IPS-18c (cell line): ENCODE measurements around the gene RACGAP1.

Experiments
- H3K4me3 ChIP-seq: 2 replicates; pipeline ENCODE4 v1.7.0; 2013; ENCODE audit warnings: low read depth, mild to moderate bottlenecking, low read length, moderate library complexity; ENCODE audit not compliant: insufficient read depth
- H3K9me3 ChIP-seq: one replicate; pipeline ENCODE4 v1.6.1; 2013; ENCODE audit warnings: mild to moderate bottlenecking, low read length, moderate library complexity; ENCODE audit not compliant: control insufficient read depth, insufficient read depth

The RACGAP1 gene

GRCh38 chr12:49946086-49946485, 79.2 kb downstream of the RACGAP1 start:
- peaks cover 2% of the 10 kb centered on the region for H3K9me3 ChIP-seq
- no peak overlapping the region for H3K4me3 ChIP-seq

GRCh38 chr12:49945394-49946080, 79.8 kb downstream of the RACGAP1 start:
- no peaks in the 10 kb centered on the region for H3K9me3 ChIP-seq
- H3K4me3 ChIP-seq, result peak overlapping the region; percentile 9; the same call in 1 of the 2 replicates

DNA sequence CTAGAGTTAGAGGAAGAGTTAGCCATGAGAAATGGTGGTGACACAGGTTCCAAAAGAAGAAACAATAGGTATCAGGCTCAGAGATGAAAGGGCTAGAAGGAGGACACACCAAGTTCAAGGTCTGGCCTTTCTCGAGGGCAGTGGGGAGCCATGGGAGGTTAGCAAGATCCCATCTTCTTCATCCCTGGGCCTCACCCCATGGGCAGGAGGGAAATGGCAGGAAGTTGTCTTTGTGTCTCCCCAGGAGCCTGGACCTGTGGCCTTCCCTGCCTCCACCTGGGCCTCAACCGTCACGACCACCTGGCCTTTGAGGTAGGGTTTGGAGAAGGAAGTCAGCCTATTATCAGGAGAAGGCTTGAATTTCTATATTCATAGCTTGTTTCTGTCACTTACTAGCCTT, 80.6 kb downstream of the RACGAP1 start:
- Histone ChIP-seq H3K9me3 (no peaks in the 10 kb centered on the region), H3K4me3 (no peak overlapping the region)

- Histone ChIP-seq H3K9me3 (no peaks in the 10 kb centered on the region), H3K4me3 (no peak overlapping the region)
Observed at GRCh38 chr12:49944046-49944445, 81.2 kb downstream of the RACGAP1 start.

GRCh38 chr12:49943625-49943960, 81.7 kb downstream of the RACGAP1 start:
- peak overlapping the region; percentile 20; the same call in 1 of the 2 replicates for H3K4me3 ChIP-seq

DNA sequence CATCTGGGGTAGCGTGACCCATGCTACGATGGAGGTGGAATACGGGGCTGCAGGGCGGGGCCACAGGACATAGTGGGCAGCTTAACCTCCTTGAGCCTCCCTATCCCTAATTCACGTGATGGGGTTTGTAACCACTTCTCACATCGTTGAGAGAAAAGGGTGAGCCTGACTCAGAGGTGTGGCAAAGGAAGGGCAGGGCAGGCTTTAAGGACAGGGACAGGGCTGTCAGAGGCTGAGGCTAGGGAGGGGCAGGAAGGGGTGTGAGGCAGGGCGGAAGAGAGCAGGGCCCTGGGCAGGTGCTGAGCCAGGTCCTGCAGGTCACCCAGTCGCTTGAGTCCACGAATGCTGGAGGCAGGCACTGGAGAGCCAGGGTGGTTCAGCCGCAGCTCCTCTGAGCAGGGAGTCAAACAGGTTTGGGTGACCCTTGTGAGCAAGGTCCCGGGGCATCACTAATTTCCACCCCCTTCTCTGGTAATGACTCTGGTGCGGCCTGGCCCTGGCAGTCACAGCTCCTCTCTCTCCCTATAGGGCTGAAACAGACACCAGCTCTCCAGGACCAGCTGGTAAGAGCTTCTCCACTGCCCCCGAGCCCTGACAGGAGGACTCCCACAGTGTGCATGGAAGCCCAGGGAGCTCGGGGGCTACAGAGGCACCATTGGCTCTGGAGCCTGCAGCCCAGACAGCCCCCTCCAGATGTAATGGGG, 82.2 kb downstream of the RACGAP1 start:
- Histone ChIP-seq H3K4me3 (peak overlapping the region; percentile 20; the same call in 1 of the 2 replicates), H3K9me3 (no peaks in the 10 kb centered on the region)

More at GRCh38 chr12:49943625-49943960, 81.7 kb downstream of the RACGAP1 start:
- H3K9me3 ChIP-seq, result no peaks in the 10 kb centered on the region

GRCh38 chr12:49942512-49942893, 82.8 kb downstream of the RACGAP1 start:
- H3K4me3 ChIP-seq, result no peak overlapping the region

GRCh38 chr12:49941556-49942511, 83.5 kb downstream of the RACGAP1 start:
- H3K9me3 ChIP-seq, result no peaks in the 10 kb centered on the region
- H3K4me3 ChIP-seq, result no peak overlapping the region

More at GRCh38 chr12:49942512-49942893, 82.8 kb downstream of the RACGAP1 start:
- no peaks in the 10 kb centered on the region for H3K9me3 ChIP-seq

- H3K4me3 ChIP-seq, result no peak overlapping the region
Observed at GRCh38 chr12:49939707-49940106, 85.6 kb downstream of the RACGAP1 start.

GRCh38 chr12:49939307-49939706, 86.0 kb downstream of the RACGAP1 start:
- no peaks in the 10 kb centered on the region for H3K9me3 ChIP-seq

More at GRCh38 chr12:49939707-49940106, 85.6 kb downstream of the RACGAP1 start:
- no peaks in the 10 kb centered on the region for H3K9me3 ChIP-seq

More at GRCh38 chr12:49939307-49939706, 86.0 kb downstream of the RACGAP1 start:
- no peak overlapping the region for H3K4me3 ChIP-seq
